Lung (tissue), 12 donors: ENCODE data around the gene GAB2. TPM values are rescaled to one million over a fixed set of nuclear protein-coding genes. Genes with fewer than 3 reads are reported as not detected.

Source experiments
- ATAC-seq: fragments of 200-7000 bp; cut with Tn5 transposase; one replicate; pipeline ENCODE4 v1.9.1; 2020; ENCODE audit warnings: moderate number of reproducible peaks; ENCODE audit not compliant: insufficient read depth, low FRiP score
- DNase-seq, 3 donors: peaks; one replicate each; pipeline ENCODE4 v3.0.0-alpha.2; 2013 to 2017
- H3K27ac ChIP-seq, 2 donors: one replicate each; pipeline ENCODE4 v1.5.1; 2013; ENCODE audit warnings: mild to moderate bottlenecking in 2 of 2, moderate library complexity in 2 of 2, control low read depth in 1 of 2, inconsistent platforms in 1 of 2, low read depth in 1 of 2, low read length in 1 of 2
- H3K27me3 ChIP-seq, 3 donors: one replicate each; pipeline ENCODE4 v1.5.1; 2013; ENCODE audit warnings: low read length in 2 of 3; ENCODE audit not compliant: control insufficient read depth in 3 of 3, insufficient read depth in 3 of 3
- H3K36me3 ChIP-seq, 4 donors: one replicate each; pipeline ENCODE4 v1.5.1; 2013; ENCODE audit warnings: low read length in 4 of 4, mild to moderate bottlenecking in 1 of 4, moderate library complexity in 1 of 4; ENCODE audit not compliant: control insufficient read depth in 4 of 4, insufficient read depth in 4 of 4
- H3K4me1 ChIP-seq, 5 donors: one replicate each; pipeline ENCODE4 v1.5.1; 2013; ENCODE audit warnings: low read length in 5 of 5, mild to moderate bottlenecking in 2 of 5, moderate library complexity in 1 of 5; ENCODE audit not compliant: control insufficient read depth in 5 of 5, insufficient read depth in 5 of 5
- H3K4me3 ChIP-seq: one replicate; pipeline ENCODE4 v1.5.1; 2013; ENCODE audit warnings: mild to moderate bottlenecking, control low read depth, moderate library complexity
- H3K9ac ChIP-seq, 2 donors: one replicate each; pipeline ENCODE4 v1.5.1; 2013; ENCODE audit warnings: low read length in 2 of 2, control low read depth in 1 of 2; ENCODE audit not compliant: insufficient read depth in 1 of 2
- H3K9me3 ChIP-seq, 4 donors: one replicate each; pipeline ENCODE4 v1.5.1; 2013; ENCODE audit warnings: low read length in 3 of 4, mild to moderate bottlenecking in 1 of 4, moderate library complexity in 1 of 4; ENCODE audit not compliant: control insufficient read depth in 4 of 4, insufficient read depth in 3 of 4
- WGBS, 2 donors: extraction: QIAGEN DNeasy Blood & Tissue Kit; methylation state at CpG; one replicate each; pipeline ENCODE4 v1.1.7; 2013; 5-methylcytosine and 5-hydroxymethylcytosine counted together
- polyA plus RNA-seq, 2 donors: library from polyadenylated mRNA; stranded (reverse); fragments of 200-250 nt; gene quantifications; one replicate each; pipeline ENCODE4 v1.2.1, GENCODE V29; 2013
- total RNA-seq, 2 donors: library from RNA; depleted of rRNA in 1 of 2; stranded (reverse); fragments of >200 nt in 1 of 2; gene quantifications; one replicate each; pipeline ENCODE4 v1.2.1, GENCODE V29; 2014 to 2021
- TF ChIP-seq, protein P1 (sequence below): IDR thresholded peaks from 2 replicates; pipeline ENCODE4 v1.5.1; 2012; ENCODE audit warnings: mild to moderate bottlenecking; ENCODE audit errors: control extremely low read depth, extremely low read depth
- donor health status: control.
- donor health status: control.
- donor health status: Bipolar disorder and iron deficiency.
- donor health status: healthy.
- donor health status: DM: yes; HTN: yes; CAD: no.

Gene GAB2
- total and polyA plus RNA-seq, 4 donors = 17.8 to 47.9 (median 23.1) TPM

DNA sequence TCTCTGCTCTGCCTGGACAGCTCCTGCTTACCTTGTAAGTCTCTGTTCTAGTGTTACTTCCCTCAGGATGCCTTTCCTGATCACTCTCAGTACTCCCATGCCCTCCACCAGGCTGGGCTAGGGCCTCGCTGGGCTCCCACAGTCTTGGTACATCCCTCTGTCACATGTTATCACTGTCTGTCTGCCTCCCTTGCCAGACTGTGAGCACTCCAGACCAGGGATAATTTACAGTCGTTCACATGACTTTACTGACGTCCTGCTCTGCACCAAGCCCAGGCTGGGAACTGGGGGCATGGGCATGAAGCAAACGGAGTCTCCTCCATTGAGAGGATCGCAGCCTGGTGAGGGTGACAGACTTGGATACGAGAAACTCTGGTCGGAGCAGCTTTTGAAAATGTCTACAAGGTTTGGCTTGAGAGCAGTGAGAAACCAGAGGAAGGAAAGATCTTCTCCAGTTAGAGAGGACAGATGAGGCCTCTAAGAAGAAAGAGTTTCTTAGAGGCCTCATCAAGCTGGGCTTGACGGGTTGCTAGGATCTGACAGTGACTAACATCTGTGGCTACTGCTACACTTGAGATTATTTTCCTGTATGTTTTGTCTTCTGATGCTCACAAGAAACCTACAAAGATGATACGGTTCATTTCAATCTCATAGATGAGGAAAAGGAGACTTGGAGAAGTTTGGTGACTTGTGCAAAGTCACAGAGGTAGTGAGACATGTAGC lies 216.4 kb downstream of the GAB2 start:
- Histone ChIP-seq H3K9me3 (peaks cover 0 to 2% (median 0%) of the 10 kb centered on the region in 4 donors), H3K36me3 (peaks cover 0 to 31% (median 6%) of the 10 kb centered on the region in 4 donors), H3K9ac (no peak overlapping the region), H3K27ac (no peak overlapping the region), H3K4me1 (peaks cover 0 to 4% (median 0%) of the 10 kb centered on the region in 5 donors), H3K27me3 (no peaks in the 10 kb centered on the region), H3K4me3 (no peak overlapping the region)
- no peak for ATAC-seq
- WGBS, 2 donors = 87 to 89% methylated on average over 9 of the region's 9 CpGs
- DNase-seq = no peak
- TF ChIP-seq, protein P1, sequence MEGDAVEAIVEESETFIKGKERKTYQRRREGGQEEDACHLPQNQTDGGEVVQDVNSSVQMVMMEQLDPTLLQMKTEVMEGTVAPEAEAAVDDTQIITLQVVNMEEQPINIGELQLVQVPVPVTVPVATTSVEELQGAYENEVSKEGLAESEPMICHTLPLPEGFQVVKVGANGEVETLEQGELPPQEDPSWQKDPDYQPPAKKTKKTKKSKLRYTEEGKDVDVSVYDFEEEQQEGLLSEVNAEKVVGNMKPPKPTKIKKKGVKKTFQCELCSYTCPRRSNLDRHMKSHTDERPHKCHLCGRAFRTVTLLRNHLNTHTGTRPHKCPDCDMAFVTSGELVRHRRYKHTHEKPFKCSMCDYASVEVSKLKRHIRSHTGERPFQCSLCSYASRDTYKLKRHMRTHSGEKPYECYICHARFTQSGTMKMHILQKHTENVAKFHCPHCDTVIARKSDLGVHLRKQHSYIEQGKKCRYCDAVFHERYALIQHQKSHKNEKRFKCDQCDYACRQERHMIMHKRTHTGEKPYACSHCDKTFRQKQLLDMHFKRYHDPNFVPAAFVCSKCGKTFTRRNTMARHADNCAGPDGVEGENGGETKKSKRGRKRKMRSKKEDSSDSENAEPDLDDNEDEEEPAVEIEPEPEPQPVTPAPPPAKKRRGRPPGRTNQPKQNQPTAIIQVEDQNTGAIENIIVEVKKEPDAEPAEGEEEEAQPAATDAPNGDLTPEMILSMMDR = no peak

GRCh38 chr11:78200553-78200952 lies 217.1 kb downstream of the GAB2 start:
- Histone ChIP-seq H3K27ac (no peak overlapping the region), H3K4me1 (peaks cover 0 to 4% (median 0%) of the 10 kb centered on the region in 5 donors), H3K36me3 (peaks cover 0 to 27% (median 4%) of the 10 kb centered on the region in 4 donors), H3K9me3 (peaks cover 0 to 2% (median 0%) of the 10 kb centered on the region in 4 donors), H3K27me3 (no peaks in the 10 kb centered on the region), H3K9ac (no peak overlapping the region), H3K4me3 (no peak overlapping the region)
- 98% methylated on average over 13 of the region's 13 CpGs for WGBS, 2 donors
- DNase-seq (no peak), ATAC-seq (no peak)
- TF ChIP-seq, protein P1 = no peak

- no peak overlapping the region for H3K4me3 ChIP-seq
- no peaks in the 10 kb centered on the region for H3K27me3 ChIP-seq
- H3K9ac ChIP-seq = no peak overlapping the region
- H3K36me3 ChIP-seq = peaks cover 0 to 26% (median 4%) of the 10 kb centered on the region in 4 donors
- H3K27ac ChIP-seq = no peak overlapping the region
- H3K4me1 ChIP-seq = peaks cover 0 to 4% (median 0%) of the 10 kb centered on the region in 5 donors
- DNase-seq (no peak), ATAC-seq (no peak)
- H3K9me3 ChIP-seq = peaks cover 0 to 2% (median 0%) of the 10 kb centered on the region in 4 donors
- TF ChIP-seq, protein P1 = no peak
- WGBS, 2 donors = 93 to 94% methylated on average over 4 of the region's 4 CpGs
Measured at GRCh38 chr11:78200061-78200460, 217.6 kb downstream of the GAB2 start.
